Upper lobe of left lung (tissue), 4 donors: ENCODE data around the gene ARL3.

Experiments
- CTCF ChIP-seq, 6 experiments: fragments of 450-650 bp in 4 of 6; fragments of 200-600 bp in 2 of 6; sonication (generic) in 2 of 6; IDR thresholded peaks; one replicate each; pipeline ENCODE4 v1.5.1; 2016 to 2019; ENCODE audit warnings: antibody characterized with exemption in 6 of 6
- EP300 ChIP-seq, 4 donors: sonication (generic); formaldehyde crosslinking; IDR thresholded peaks; one replicate each; pipeline ENCODE4 v1.5.1; 2017; ENCODE audit warnings: antibody characterized with exemption in 4 of 4, control low read depth in 2 of 4
- POLR2A ChIP-seq, 4 donors: fragments of 450-650 bp; IDR thresholded peaks; one replicate each; pipeline ENCODE4 v1.5.1; 2016 to 2017; ENCODE audit warnings: antibody characterized with exemption in 4 of 4, mild to moderate bottlenecking in 2 of 4
- POLR2AphosphoS5 ChIP-seq, 2 donors: sonication (generic); formaldehyde crosslinking; IDR thresholded peaks; one replicate each; pipeline ENCODE4 v1.5.1; 2017; ENCODE audit warnings: antibody characterized with exemption in 2 of 2

GRCh38 chr10:102656791-102657371, 57.3 kb downstream of the ARL3 start:
- TF ChIP-seq CTCF (IDR thresholded peaks at IDR 0.05) (no peak), POLR2AphosphoS5 (IDR thresholded peaks at IDR 0.05) (no peak), POLR2A (IDR thresholded peaks at IDR 0.05) (no peak), EP300 (IDR thresholded peaks at IDR 0.05) (no peak)
